IMR-90 (cell line): ENCODE results near the gene SRGAP2C. TPM values are rescaled to one million over a fixed set of nuclear protein-coding genes. Genes with fewer than 3 reads are reported as not detected.
"Not testable (repeated sequence)": the region's sequence is repeated elsewhere in the genome, so short reads cannot be mapped to it uniquely, and the experiment has no call there.

Experiments
- ATAC-seq: fragments of 200-7000 bp; cut with Tn5 transposase; 2 replicates; pipeline ENCODE4 v1.9.1; 2020; ENCODE audit warnings: low read depth, mild to moderate bottlenecking, moderate library complexity
- BruUV-seq: library from RNA; stranded (reverse); fragments of 400-500 nt; replicated peaks from 2 replicates; lab custom pipeline; 2021; lab: Mats Ljungman, UMichigan
- CTCF ChIA-PET: fragments of 300-600 bp; formaldehyde crosslinking; extraction: SDS; loops from one replicate; lab custom pipeline; 2021; ENCODE audit warnings: antibody characterized with exemption; lab: Yijun Ruan, JAX
- POLR2A ChIA-PET: fragments of 300-600 bp; sonication (Branson Sonifier 250); formaldehyde crosslinking; loops from one replicate; lab custom pipeline; 2022; ENCODE audit warnings: antibody characterized with exemption; ENCODE audit not compliant: unreplicated experiment; lab: Charles Lee
- DNase-seq: peaks from one replicate; pipeline ENCODE4 v3.0.0; 2013
- H2AFZ ChIP-seq: replicated peaks from 2 replicates; pipeline ENCODE3; 2013; ENCODE audit warnings: low read length, mild to moderate bottlenecking; ENCODE audit not compliant: poor library complexity
- H2AK5ac ChIP-seq: 2 replicates; pipeline ENCODE4 v1.6.1; 2013; ENCODE audit warnings: low read depth, low read length, inconsistent platforms
- H2AK9ac ChIP-seq: replicated peaks from 2 replicates; pipeline ENCODE3; 2013; ENCODE audit warnings: mild to moderate bottlenecking, low read depth, low read length, moderate library complexity; ENCODE audit not compliant: poor library complexity
- H2BK120ac ChIP-seq: 2 replicates; pipeline ENCODE4 v1.6.1; 2013; ENCODE audit warnings: low read depth, low read length, inconsistent platforms
- H2BK15ac ChIP-seq: 3 replicates; pipeline ENCODE4 v1.6.1; 2013; ENCODE audit warnings: low read depth, low read length, inconsistent platforms
- H2BK20ac ChIP-seq: 2 replicates; pipeline ENCODE4 v1.6.1; 2013; ENCODE audit warnings: low read depth, mild to moderate bottlenecking, inconsistent platforms, low read length, moderate library complexity
- H2BK5ac ChIP-seq: 2 replicates; pipeline ENCODE4 v1.6.1; 2013; ENCODE audit warnings: mild to moderate bottlenecking, low read depth, low read length, inconsistent platforms; ENCODE audit not compliant: poor library complexity, severe bottlenecking
- H3K14ac ChIP-seq: replicated peaks from 2 replicates; pipeline ENCODE4 v1.6.1; 2013; ENCODE audit warnings: low read depth, low read length, inconsistent platforms
- H3K18ac ChIP-seq: 2 replicates; pipeline ENCODE4 v1.6.1; 2013; ENCODE audit warnings: low read depth, low read length, control low read depth
- H3K23ac ChIP-seq: 2 replicates; pipeline ENCODE4 v1.6.1; 2013; ENCODE audit warnings: low read depth, low read length, inconsistent platforms
- H3K27ac ChIP-seq: 2 replicates; pipeline ENCODE4 v1.5.1; 2013; ENCODE audit warnings: mild to moderate bottlenecking, control low read depth, low read length; ENCODE audit not compliant: insufficient read depth
- H3K27me3 ChIP-seq: 2 replicates; pipeline ENCODE4 v1.6.1; 2013; ENCODE audit warnings: low read length; ENCODE audit not compliant: control insufficient read depth, insufficient read depth
- H3K36me3 ChIP-seq: 2 replicates; pipeline ENCODE4 v1.6.1; 2013; ENCODE audit warnings: low read length, mixed read lengths; ENCODE audit not compliant: control insufficient read depth, insufficient read depth
- H3K4ac ChIP-seq: 2 replicates; pipeline ENCODE4 v1.6.1; 2013; ENCODE audit warnings: low read depth, low read length, inconsistent platforms
- H3K4me1 ChIP-seq: 2 replicates; pipeline ENCODE4 v1.6.1; 2013; ENCODE audit warnings: low read length, mixed read lengths; ENCODE audit not compliant: control insufficient read depth, insufficient read depth
- H3K4me2 ChIP-seq: 2 replicates; pipeline ENCODE4 v1.6.1; 2013; ENCODE audit warnings: low read depth, mild to moderate bottlenecking, control low read depth, low read length, moderate library complexity
- H3K4me3 ChIP-seq: 2 replicates; pipeline ENCODE4 v1.5.1; 2013; ENCODE audit warnings: low read depth, mild to moderate bottlenecking, control low read depth, low read length, moderate library complexity; ENCODE audit not compliant: insufficient read depth
- H3K56ac ChIP-seq: 2 replicates; pipeline ENCODE4 v1.6.1; 2013; ENCODE audit warnings: low read length, inconsistent platforms; ENCODE audit not compliant: insufficient read depth; ENCODE audit errors: extremely low read depth
- H3K79me1 ChIP-seq, 2 experiments: 2 replicates each; pipeline ENCODE4 v1.6.1; 2013; ENCODE audit warnings: low read length in 2 of 2, inconsistent platforms in 1 of 2, low read depth in 1 of 2
- H3K9ac ChIP-seq: 2 replicates; pipeline ENCODE4 v1.6.1; 2013; ENCODE audit warnings: low read depth, low read length, control low read depth
- H3K9me1 ChIP-seq: 2 replicates; pipeline ENCODE4 v1.6.1; 2013; ENCODE audit warnings: low read length, inconsistent platforms; ENCODE audit not compliant: insufficient read depth
- H3K9me3 ChIP-seq: 2 replicates; pipeline ENCODE4 v1.6.1; 2013; ENCODE audit warnings: low read length; ENCODE audit not compliant: control insufficient read depth, insufficient read depth
- H4K20me1 ChIP-seq: 2 replicates; pipeline ENCODE4 v1.6.1; 2013; ENCODE audit warnings: low read length, inconsistent platforms; ENCODE audit not compliant: insufficient read depth
- H4K5ac ChIP-seq: 2 replicates; pipeline ENCODE4 v1.6.1; 2013; ENCODE audit warnings: mild to moderate bottlenecking, low read depth, low read length, control low read depth
- H4K8ac ChIP-seq, 2 experiments: 2 replicates each; pipeline ENCODE4 v1.6.1; 2013; ENCODE audit warnings: low read depth in 2 of 2, low read length in 2 of 2, control low read depth in 1 of 2, inconsistent platforms in 1 of 2
- H4K91ac ChIP-seq: 2 replicates; pipeline ENCODE4 v1.6.1; 2013; ENCODE audit warnings: low read depth, low read length, inconsistent platforms; ENCODE audit not compliant: insufficient read depth
- dilution Hi-C: fragments of 300-500 bp; cut with HindIII; formaldehyde crosslinking; loops from one replicate; pipeline ENCODE4 v1.14.3; 2018; ENCODE audit warnings: low sequenced_read_pairs; ENCODE audit not compliant: unreplicated experiment
- in situ Hi-C: fragments of 300-500 bp; cut with MboI; formaldehyde crosslinking; loops from 3 replicates; pipeline ENCODE4 v1.14.3; 2019; ENCODE audit warnings: low sequenced_read_pairs, inconsistent platforms, mixed read lengths
- intact Hi-C: fragments of 100-400 bp; cut with micrococcal nuclease; formaldehyde crosslinking; loops from 2 replicates; pipeline ENCODE4 v1.10.0; 2022
- polyA plus RNA-seq, 3 experiments: library from polyadenylated mRNA; depleted of rRNA; stranded (reverse); fragments of >200 nt; gene quantifications; 2 replicates each; pipeline ENCODE4 v1.2.3, GENCODE V29; 2012; ENCODE audit warnings: low replicate concordance in 1 of 3
- total RNA-seq: library from RNA; depleted of rRNA; stranded (reverse); fragments of >200 nt; gene quantifications from 2 replicates; pipeline ENCODE4 v1.2.3, GENCODE V29; 2012

Gene SRGAP2C
- total and polyA plus RNA-seq, 2 of the 4 experiments (the other 2 are of a cell fraction) = 5.6 to 12.7 TPM

GRCh38 chr1:121178197-121178596 is 6.6 kb upstream of the SRGAP2C start:
- POLR2A ChIA-PET = not testable (repeated sequence)

More at GRCh38 chr1:121178197-121178596, 6.6 kb upstream of the SRGAP2C start:
- H3K56ac ChIP-seq, H3K9me1 ChIP-seq, H2BK20ac ChIP-seq, H2BK5ac ChIP-seq, H3K79me1 ChIP-seq, H3K36me3 ChIP-seq, H3K4ac ChIP-seq, intact Hi-C loops, in situ Hi-C loops, H2BK15ac ChIP-seq, H2AK9ac ChIP-seq, H3K14ac ChIP-seq, H3K27me3 ChIP-seq, H4K5ac ChIP-seq, H3K4me3 ChIP-seq, H2AK5ac ChIP-seq, DNase-seq, H4K20me1 ChIP-seq, CTCF ChIA-PET, ATAC-seq, dilution Hi-C loops, H3K23ac ChIP-seq, H4K91ac ChIP-seq, H2AFZ ChIP-seq, H3K4me1 ChIP-seq, BruUV-seq, H2BK120ac ChIP-seq, H3K9ac ChIP-seq, H3K9me3 ChIP-seq, H3K18ac ChIP-seq, H3K4me2 ChIP-seq, H3K27ac ChIP-seq, H4K8ac ChIP-seq: not testable (repeated sequence)
